EH (cell line): Measurements from ENCODE around the gene CLTCL1.
"Not testable (repeated sequence)": the region's sequence is repeated elsewhere in the genome, so short reads cannot be mapped to it uniquely, and the experiment has no call there.

ENCODE experiments used
- DNase-seq: peaks from one replicate; pipeline ENCODE4 v3.0.0-alpha.2; 2015; ENCODE audit warnings: low read depth

Gene CLTCL1

GRCh38 chr22:19291580-19292457 lies at the start of gene CLTCL1:
Gene CLTCL1 (minus strand): TSS chr22:19291719. CDS start chr22:19291641, 78 bp downstream.
- DNase-seq: peak; percentile 77

- no peak for DNase-seq
Measured at GRCh38 chr22:19337137-19337536, 45.6 kb upstream of the CLTCL1 start.

GRCh38 chr22:19336133-19337075 lies 44.9 kb upstream of the CLTCL1 start:
- no peak for DNase-seq

GRCh38 chr22:19331975-19332374 lies 40.5 kb upstream of the CLTCL1 start:
- DNase-seq: no peak

- DNase-seq: no peak
Measured at GRCh38 chr22:19331474-19331873, 40.0 kb upstream of the CLTCL1 start.

- DNase-seq: no peak
Measured at GRCh38 chr22:19330865-19331418, 39.4 kb upstream of the CLTCL1 start.

- DNase-seq: not testable (repeated sequence)
Measured at GRCh38 chr22:19330205-19330604, 38.7 kb upstream of the CLTCL1 start.

- no peak for DNase-seq
Measured at GRCh38 chr22:19329454-19329853, 37.9 kb upstream of the CLTCL1 start.

- peak; percentile 3 for DNase-seq
Measured at GRCh38 chr22:19325296-19325948, 33.9 kb upstream of the CLTCL1 start.

- DNase-seq: not testable (repeated sequence)
Measured at GRCh38 chr22:19323420-19323819, 31.9 kb upstream of the CLTCL1 start.

GRCh38 chr22:19321757-19322156 lies 30.2 kb upstream of the CLTCL1 start:
- DNase-seq: no peak

GRCh38 chr22:19320136-19320535 lies 28.6 kb upstream of the CLTCL1 start:
- not testable (repeated sequence) for DNase-seq

GRCh38 chr22:19319281-19319680 lies 27.8 kb upstream of the CLTCL1 start:
- no peak for DNase-seq

- DNase-seq: no peak
Measured at GRCh38 chr22:19317865-19318264, 26.3 kb upstream of the CLTCL1 start.

- no peak for DNase-seq
Measured at GRCh38 chr22:19307872-19308271, 16.4 kb upstream of the CLTCL1 start.

GRCh38 chr22:19306535-19306934 lies 15.0 kb upstream of the CLTCL1 start:
- not testable (repeated sequence) for DNase-seq

GRCh38 chr22:19304547-19304946 lies 13.0 kb upstream of the CLTCL1 start:
- DNase-seq: no peak

GRCh38 chr22:19303785-19304184 lies 12.3 kb upstream of the CLTCL1 start:
- DNase-seq: no peak

GRCh38 chr22:19295733-19296132 lies 4.2 kb upstream of the CLTCL1 start:
- no peak for DNase-seq

- no peak for DNase-seq
Measured at GRCh38 chr22:19292458-19293230, 1.1 kb upstream of the CLTCL1 start.

GRCh38 chr22:19291218-19291579 lies 320 bp downstream of the CLTCL1 start:
- DNase-seq: peak; percentile 42
